T-cell (primary cell): Measurements from ENCODE around the gene HTD2. TPM values are rescaled to one million over a fixed set of nuclear protein-coding genes. Genes with fewer than 3 reads are reported as not detected.

Experiments used
- ATAC-seq, 4 experiments: fragments of 200-7000 bp in 3 of 4; fragments of 150-1000 bp in 1 of 4; cut with Tn5 transposase; replicated peaks in 1 of 4; 1 replicate in 3 of 4; 2 replicates in 1 of 4; pipeline ENCODE4 v1.10.0; 2021; ENCODE audit warnings: moderate library complexity in 3 of 4, mild to moderate bottlenecking in 2 of 4, moderate number of reproducible peaks in 1 of 4
- CTCF ChIA-PET, 2 donors: fragments of 300-600 bp; sonication (Branson Sonifier 250); formaldehyde crosslinking; loops; one replicate each; lab custom pipeline; 2022; ENCODE audit warnings: antibody characterized with exemption in 2 of 2; lab: Charles Lee
- POLR2A ChIA-PET, 2 donors: fragments of 300-600 bp; sonication (Branson Sonifier 250); formaldehyde crosslinking; loops; one replicate each; lab custom pipeline; 2022; ENCODE audit warnings: antibody characterized with exemption in 2 of 2; lab: Charles Lee
- DNase-seq, 35 experiments: peaks; one replicate each; pipeline versions ENCODE4 v3.0.0 to v3.0.0-alpha.2; 2013 to 2023
- H3K27ac ChIP-seq: one replicate; pipeline ENCODE4 v1.5.1; 2013; ENCODE audit warnings: low read length
- H3K27me3 ChIP-seq, 2 experiments: replicated peaks in 1 of 2; 1 replicate in 1 of 2; 2 replicates in 1 of 2; pipeline versions ENCODE4 v1.6.1 to v1.7.0; 2013; ENCODE audit warnings: low read length in 1 of 2, mixed read lengths in 1 of 2; ENCODE audit not compliant: control insufficient read depth in 2 of 2, insufficient read depth in 2 of 2; ENCODE audit errors: extremely low read depth in 1 of 2
- H3K36me3 ChIP-seq, 2 donors: 1 replicate in 1 of 2; 2 replicates in 1 of 2; pipeline versions ENCODE4 v1.6.1 to v1.7.0; 2013; ENCODE audit warnings: low read length in 1 of 2; ENCODE audit not compliant: control insufficient read depth in 2 of 2, insufficient read depth in 1 of 2; ENCODE audit errors: extremely low read depth in 1 of 2
- H3K4me1 ChIP-seq, 2 experiments: 1 replicate in 1 of 2; 2 replicates in 1 of 2; pipeline versions ENCODE4 v1.6.1 to v1.7.0; 2013; ENCODE audit warnings: low read length in 2 of 2, mixed read lengths in 1 of 2; ENCODE audit not compliant: insufficient read depth in 2 of 2, control insufficient read depth in 1 of 2; ENCODE audit errors: extremely low read depth in 1 of 2
- H3K4me3 ChIP-seq, 2 donors: 1 replicate in 1 of 2; 2 replicates in 1 of 2; pipeline versions ENCODE4 v1.5.1 to v1.7.0; 2013; ENCODE audit warnings: mild to moderate bottlenecking in 2 of 2, low read length in 1 of 2, moderate library complexity in 1 of 2; ENCODE audit not compliant: control insufficient read depth in 1 of 2; ENCODE audit errors: extremely low read depth in 1 of 2
- H3K9me3 ChIP-seq: 2 replicates; pipeline ENCODE4 v1.7.0; 2013
- H3K27ac Mint-ChIP-seq, 2 donors: one replicate each; pipeline ENCODE4 v1.8.0; 2020 to 2021; ENCODE audit warnings: mild to moderate bottlenecking in 2 of 2, mixed read lengths in 2 of 2
- H3K27me3 Mint-ChIP-seq, 2 donors: one replicate each; pipeline ENCODE4 v1.8.0; 2021 to 2022; ENCODE audit warnings: mixed read lengths in 2 of 2
- H3K36me3 Mint-ChIP-seq: one replicate; pipeline ENCODE4 v1.8.0; 2021; ENCODE audit warnings: mixed read lengths
- H3K4me1 Mint-ChIP-seq, 3 donors: one replicate each; pipeline ENCODE4 v1.8.0; 2020 to 2022; ENCODE audit warnings: mixed read lengths in 3 of 3, mild to moderate bottlenecking in 1 of 3
- H3K4me3 Mint-ChIP-seq, 3 donors: one replicate each; pipeline ENCODE4 v1.8.0; 2020 to 2022; ENCODE audit warnings: mild to moderate bottlenecking in 3 of 3, mixed read lengths in 3 of 3, moderate library complexity in 3 of 3
- H3K9me3 Mint-ChIP-seq, 3 donors: one replicate each; pipeline ENCODE4 v1.8.0; 2020 to 2022; ENCODE audit warnings: mixed read lengths in 3 of 3
- WGBS: methylation state at CpG from one replicate; pipeline ENCODE4 v1.1.5; 2013; ENCODE audit warnings: missing lambda C conversion rate; ENCODE audit not compliant: insufficient coverage; 5-methylcytosine and 5-hydroxymethylcytosine counted together
- total RNA-seq, 35 experiments: library from RNA in 6 of 35; stranded (reverse) in 6 of 35; fragments of 120-200 nt in 1 of 35; gene quantifications; one replicate each; pipeline versions ENCODE4 v1.2.1 to v1.2.4 and lab custom pipeline; 2013 to 2026

HTD2 gene
- total RNA-seq, 5 donors from 2014 or later (not counting 1 experiment from before 2014, with no cell fraction given): 7.3 to 10.0 (median 8.8) TPM

DNA sequence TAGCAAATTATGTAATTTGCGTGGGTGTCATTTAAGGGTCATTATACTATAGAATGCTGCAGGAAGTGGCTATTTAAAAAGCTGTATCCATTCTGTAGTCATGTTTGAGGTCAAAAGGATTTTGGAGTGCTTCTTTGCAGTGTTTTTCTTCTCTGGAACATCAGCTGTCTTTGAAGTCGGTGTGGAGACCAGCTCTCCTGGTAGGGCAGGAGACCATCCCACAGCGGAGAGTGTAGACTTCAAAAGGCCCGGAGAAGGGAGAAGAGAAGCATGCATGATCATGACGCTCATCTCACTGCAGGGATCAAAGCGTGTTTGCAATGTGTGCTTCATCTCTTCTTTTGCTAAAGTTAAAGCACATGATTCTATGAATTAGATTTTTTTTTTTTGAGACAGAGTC lies 46.3 kb downstream of the HTD2 start:
- Mint-ChIP-seq H3K4me3 (no peak overlapping the region), H3K36me3 (peaks cover 15% of the 10 kb centered on the region), H3K9me3 (no peaks in the 10 kb centered on the region), H3K27me3 (no peaks in the 10 kb centered on the region), H3K27ac (no peak overlapping the region), H3K4me1 (peaks cover 45 to 59% (median 50%) of the 10 kb centered on the region in 3 donors)
- no peaks in the 10 kb centered on the region for H3K27me3 ChIP-seq
- ATAC-seq (no peak), DNase-seq (no peak)
- H3K4me3 ChIP-seq: no peak overlapping the region
- no peaks in the 10 kb centered on the region for H3K9me3 ChIP-seq
- ChIA-PET CTCF (interaction anchor here in 1 of 2 donors (0.6 kb wide), 2 partner anchors 16 to 136 kb away, joined by 3 to 5 read pairs; no protein-coding TSS in a partner anchor), POLR2A (no interaction called here)
- H3K4me1 ChIP-seq: peaks cover 2 to 25% of the 10 kb centered on the region in 2 experiments
- no peak overlapping the region for H3K27ac ChIP-seq
- WGBS: 92% methylated on average over 6 of the region's 6 CpGs
- no peaks in the 10 kb centered on the region for H3K36me3 ChIP-seq

GRCh38 chr3:58353722-58354553 lies 47.6 kb downstream of the HTD2 start:
- Mint-ChIP-seq H3K4me1 (peaks cover 44 to 57% (median 45%) of the 10 kb centered on the region in 3 donors), H3K27me3 (no peaks in the 10 kb centered on the region), H3K4me3 (peak overlapping the region in 2 of 3 donors; percentile 61 to 66), H3K36me3 (peaks cover 10% of the 10 kb centered on the region), H3K27ac (peak overlapping the region in 1 of 2 donors; percentile 72), H3K9me3 (no peaks in the 10 kb centered on the region)
- H3K9me3 ChIP-seq: no peaks in the 10 kb centered on the region
- WGBS: 100% methylated on average over 2 of the region's 8 CpGs
- no peaks in the 10 kb centered on the region for H3K27me3 ChIP-seq
- CTCF ChIA-PET: interaction anchor here (0.6 to 1.1 kb wide), 5 partner anchors 12 to 809 kb away, joined by 3 to 6 read pairs (median 5); partner anchors contain the start of genes HTD2 (in 1 of the 2) and RPP14 (in 1 of the 2)
- DNase-seq (peak in 12 of 35 experiments; percentile 7 to 47 (median 23)), ATAC-seq (peak; percentile 47 to 87 (median 59))
- no peak overlapping the region for H3K27ac ChIP-seq
- POLR2A ChIA-PET: no interaction called here
- H3K4me1 ChIP-seq: peaks cover 2 to 25% of the 10 kb centered on the region in 2 experiments
- H3K36me3 ChIP-seq: no peaks in the 10 kb centered on the region
- H3K4me3 ChIP-seq: no peak overlapping the region

GRCh38 chr3:58355179-58355578 lies 48.9 kb downstream of the HTD2 start:
- Histone ChIP-seq H3K27me3 (no peaks in the 10 kb centered on the region), H3K4me3 (no peak overlapping the region), H3K4me1 (peaks cover 2 to 19% of the 10 kb centered on the region in 2 experiments), H3K27ac (no peak overlapping the region), H3K36me3 (no peaks in the 10 kb centered on the region), H3K9me3 (no peaks in the 10 kb centered on the region)
- ATAC-seq (no peak), DNase-seq (peak in 1 of 35 experiments; percentile 6)
- Mint-ChIP-seq H3K27me3 (no peaks in the 10 kb centered on the region), H3K36me3 (peaks cover 10% of the 10 kb centered on the region), H3K27ac (no peak overlapping the region), H3K9me3 (no peaks in the 10 kb centered on the region), H3K4me1 (peaks cover 33 to 47% (median 35%) of the 10 kb centered on the region in 3 donors), H3K4me3 (no peak overlapping the region)
- POLR2A ChIA-PET: interaction anchor here in 1 of 2 donors (0.6 kb wide), 1 partner anchor 140 kb away, joined by 3 read pairs; no protein-coding TSS in a partner anchor
- CTCF ChIA-PET: interaction anchor here (0.6 kb wide), 2 partner anchors 37 to 213 kb away, joined by 3 read pairs; no protein-coding TSS in a partner anchor
- WGBS: 100% methylated on average over 5 of the region's 8 CpGs

DNA sequence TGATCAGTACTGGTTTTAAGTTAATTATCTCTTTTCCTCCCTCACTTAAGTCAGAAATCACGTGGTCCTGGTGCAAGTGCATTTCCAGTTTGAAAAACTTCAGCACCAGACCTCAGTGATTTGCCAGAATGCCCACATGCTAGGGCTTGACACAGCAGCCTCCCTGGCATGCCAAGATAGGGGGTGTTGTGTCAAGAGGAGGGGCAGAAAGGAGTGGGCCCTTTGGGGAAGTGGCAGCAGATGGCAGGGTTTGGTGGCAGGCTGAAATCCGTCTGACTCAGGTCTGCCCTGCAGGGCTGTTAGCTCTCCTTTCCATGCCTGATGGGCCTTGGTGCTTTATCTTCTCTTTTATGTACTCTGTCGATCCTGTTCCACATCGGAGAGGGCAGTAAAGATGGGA lies 49.7 kb downstream of the HTD2 start:
- peaks cover 10% of the 10 kb centered on the region for H3K36me3 Mint-ChIP-seq
- Histone ChIP-seq H3K27ac (no peak overlapping the region), H3K27me3 (no peaks in the 10 kb centered on the region), H3K4me1 (peaks cover 2 to 15% of the 10 kb centered on the region in 2 experiments), H3K36me3 (no peaks in the 10 kb centered on the region), H3K4me3 (no peak overlapping the region), H3K9me3 (no peaks in the 10 kb centered on the region)
- H3K9me3 Mint-ChIP-seq: no peaks in the 10 kb centered on the region
- ChIA-PET POLR2A (no interaction called here), CTCF (interaction anchor here in 1 of 2 donors (0.6 to 0.8 kb wide), 2 partner anchors 10 to 36 kb away, joined by 3 read pairs; no protein-coding TSS in a partner anchor)
- H3K4me1 Mint-ChIP-seq: peaks cover 25 to 39% (median 27%) of the 10 kb centered on the region in 3 donors
- H3K4me3 Mint-ChIP-seq: no peak overlapping the region
- WGBS: 74% methylated on average over 2 of the region's 4 CpGs
- H3K27ac Mint-ChIP-seq: no peak overlapping the region
- DNase-seq (peak in 1 of 35 experiments; percentile 33), ATAC-seq (no peak)
- H3K27me3 Mint-ChIP-seq: no peaks in the 10 kb centered on the region

DNA sequence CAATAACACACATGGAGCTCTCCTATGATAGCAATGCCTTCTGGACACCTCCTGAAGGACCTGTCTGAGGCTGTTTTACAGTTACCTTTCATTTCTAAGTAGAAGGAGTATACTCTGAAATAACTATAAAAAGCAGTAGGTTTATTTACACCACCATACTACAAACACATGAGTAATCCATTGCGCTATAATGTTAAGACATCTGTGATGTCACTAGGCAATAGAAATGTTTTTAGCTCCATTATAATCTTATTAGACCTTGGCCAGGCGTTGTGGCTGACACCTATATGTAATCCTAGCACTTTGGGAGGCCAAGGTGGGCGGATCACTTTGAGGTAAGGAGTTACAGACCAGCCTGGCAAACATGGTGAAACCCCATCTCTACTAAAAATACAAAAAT lies 51.1 kb downstream of the HTD2 start:
- H3K27ac Mint-ChIP-seq: no peak overlapping the region
- peaks cover 6% of the 10 kb centered on the region for H3K36me3 Mint-ChIP-seq
- Histone ChIP-seq H3K9me3 (no peaks in the 10 kb centered on the region), H3K36me3 (no peaks in the 10 kb centered on the region), H3K4me3 (no peak overlapping the region), H3K4me1 (peaks cover 2 to 15% of the 10 kb centered on the region in 2 experiments), H3K27me3 (no peaks in the 10 kb centered on the region), H3K27ac (no peak overlapping the region)
- no CpG with 5 or more reads among the region's 3 CpGs for WGBS
- no peak for ATAC-seq
- H3K27me3 Mint-ChIP-seq: no peaks in the 10 kb centered on the region
- DNase-seq: no peak
- H3K4me3 Mint-ChIP-seq: no peak overlapping the region
- POLR2A ChIA-PET: no interaction called here
- CTCF ChIA-PET: no interaction called here
- H3K9me3 Mint-ChIP-seq: no peaks in the 10 kb centered on the region
- peaks cover 17 to 35% (median 18%) of the 10 kb centered on the region in 3 donors for H3K4me1 Mint-ChIP-seq

GRCh38 chr3:58358092-58358491 lies 51.8 kb downstream of the HTD2 start:
- H3K27me3 ChIP-seq: no peaks in the 10 kb centered on the region
- Mint-ChIP-seq H3K36me3 (peaks cover 3% of the 10 kb centered on the region), H3K4me3 (no peak overlapping the region), H3K9me3 (no peaks in the 10 kb centered on the region), H3K27me3 (no peaks in the 10 kb centered on the region), H3K27ac (no peak overlapping the region), H3K4me1 (peaks cover 13 to 32% (median 16%) of the 10 kb centered on the region in 3 donors)
- H3K4me1 ChIP-seq: peaks cover 2 to 15% of the 10 kb centered on the region in 2 experiments
- H3K9me3 ChIP-seq: no peaks in the 10 kb centered on the region
- no peak overlapping the region for H3K4me3 ChIP-seq
- ATAC-seq (no peak), DNase-seq (no peak)
- H3K36me3 ChIP-seq: no peaks in the 10 kb centered on the region
- no peak overlapping the region for H3K27ac ChIP-seq
- CTCF ChIA-PET: no interaction called here
- POLR2A ChIA-PET: no interaction called here
- no CpG with 5 or more reads among the region's 3 CpGs for WGBS
